Mesangial cell (primary cell): ENCODE results near the gene HAP1. TPM values are rescaled to one million over a fixed set of nuclear protein-coding genes. Genes with fewer than 3 reads are reported as not detected.

ENCODE experiments used
- total RNA-seq: library from RNA; depleted of rRNA; stranded (reverse); fragments of >200 nt; gene quantifications from 2 replicates; pipeline ENCODE4 v1.2.3, GENCODE V29; 2015

HAP1 gene
- total RNA-seq = 0.13 TPM in 1 of 2 replicates, not detected in the other

DNA sequence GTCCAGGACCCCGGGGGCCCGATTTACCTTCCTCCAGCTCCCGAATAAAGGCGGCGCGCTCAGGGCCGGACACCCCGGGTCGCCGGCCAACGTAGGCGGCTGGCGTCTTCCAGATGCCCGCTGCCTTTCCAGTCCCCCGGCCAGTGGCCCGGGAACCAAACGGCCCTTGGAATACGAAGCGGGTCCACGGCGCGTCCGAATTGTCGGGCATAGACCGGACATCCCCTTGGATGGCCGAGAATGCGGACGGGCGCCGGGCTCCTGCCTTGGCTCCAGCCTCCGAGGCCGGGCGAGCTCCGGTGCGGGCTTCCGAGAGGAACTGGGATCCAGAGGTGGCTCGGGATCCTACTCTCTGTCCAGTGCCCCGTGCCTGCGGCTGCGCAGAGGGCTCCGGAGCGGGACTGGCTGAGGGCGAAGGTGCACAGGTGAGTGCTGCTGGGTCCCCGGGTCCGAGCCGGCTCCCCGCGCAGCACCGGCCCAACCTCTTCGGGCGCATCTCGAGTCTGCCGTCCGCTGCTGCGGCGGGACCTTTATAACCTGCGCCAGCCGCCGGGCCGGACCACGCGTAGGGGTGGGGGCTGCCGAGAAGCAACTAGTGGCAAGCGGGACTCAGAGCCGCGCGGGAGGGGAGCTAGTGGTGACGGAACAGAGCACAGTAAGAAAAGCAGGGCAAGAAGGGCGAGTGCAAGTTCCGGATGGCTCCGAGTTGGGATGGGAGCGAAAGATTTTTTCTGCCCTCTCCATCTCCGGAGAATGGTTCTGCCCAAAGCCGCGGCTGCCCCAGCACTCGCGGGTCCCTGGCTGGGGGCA lies at the start of gene HAP1:
TSS of gene HAP1 (minus strand) at position 505 of the 810 bp plus-strand sequence. CDS start at position 496, 9 bp downstream.

GRCh38 chr17:41711669-41712400 lies 22.6 kb downstream of the HAP1 start, which contains the start of gene GAST:
Gene GAST, plus strand, starts transcription at chr17:41712331. Its CDS starts 3,106 bp downstream, at chr17:41715437.

GRCh38 chr17:41688641-41689496 lies 45.6 kb downstream of the HAP1 start, which contains the start of gene EIF1:
Gene EIF1, plus strand, starts transcription at chr17:41688885. Its CDS starts 154 bp downstream, at chr17:41689039.

Other genes starting within 250 kb of the HAP1 start
- gene KRT36, start 244.7 kb downstream of the HAP1 start, total RNA-seq = not detected in 2 replicates
- gene KRT13, start 229.0 kb downstream of the HAP1 start, total RNA-seq = not detected in 2 replicates
- gene KRT15, start 215.8 kb downstream of the HAP1 start, total RNA-seq = 1.0 and 2.8 TPM in 2 replicates
- gene KRT19, start 206.3 kb downstream of the HAP1 start, total RNA-seq = 918 and 2,026 TPM in 2 replicates
- gene KRT9, start 162.6 kb downstream of the HAP1 start, total RNA-seq = not detected in 2 replicates
- not detected in 2 replicates for gene KRT14, start 147.7 kb downstream of the HAP1 start, total RNA-seq
- 0.51 TPM in 1 of 2 replicates, not detected in the other for gene KRT16, start 121.9 kb downstream of the HAP1 start, total RNA-seq
- 2.3 and 25.7 TPM in 2 replicates for gene KRT17, start 110.1 kb downstream of the HAP1 start, total RNA-seq
- gene EIF1, start 45.8 kb downstream of the HAP1 start, total RNA-seq = 99.4 and 202 TPM in 2 replicates
- gene GAST, start 22.3 kb downstream of the HAP1 start, total RNA-seq = not detected in 2 replicates
- 302 and 440 TPM in 2 replicates for gene JUP, start 52.1 kb upstream of the HAP1 start, total RNA-seq
- gene P3H4, start 77.3 kb upstream of the HAP1 start, total RNA-seq = 64.4 and 101 TPM in 2 replicates
- gene FKBP10, start 78.4 kb upstream of the HAP1 start, total RNA-seq = 175 and 310 TPM in 2 replicates
- gene NT5C3B, start 101.6 kb upstream of the HAP1 start, total RNA-seq = 54.9 and 82.1 TPM in 2 replicates
- not detected in 2 replicates for gene KLHL10, start 103.2 kb upstream of the HAP1 start, total RNA-seq
- gene KLHL11, start 130.8 kb upstream of the HAP1 start, total RNA-seq = 13.2 and 18.5 TPM in 2 replicates
- gene ACLY, start 184.3 kb upstream of the HAP1 start, total RNA-seq = 251 and 418 TPM in 2 replicates
- gene ODAD4, start 196.0 kb upstream of the HAP1 start, total RNA-seq = 1.0 and 1.1 TPM in 2 replicates
- 63.7 and 81.6 TPM in 2 replicates for gene CNP, start 232.2 kb upstream of the HAP1 start, total RNA-seq